ENCODE results near the gene IRAK4. TPM values are rescaled to one million over a fixed set of nuclear protein-coding genes. Genes with fewer than 3 reads are reported as not detected.

The IRAK4 gene
- total and polyA plus RNA-seq, 4 donors, result 9.4 to 28.0 (median 17.8) TPM

DNA sequence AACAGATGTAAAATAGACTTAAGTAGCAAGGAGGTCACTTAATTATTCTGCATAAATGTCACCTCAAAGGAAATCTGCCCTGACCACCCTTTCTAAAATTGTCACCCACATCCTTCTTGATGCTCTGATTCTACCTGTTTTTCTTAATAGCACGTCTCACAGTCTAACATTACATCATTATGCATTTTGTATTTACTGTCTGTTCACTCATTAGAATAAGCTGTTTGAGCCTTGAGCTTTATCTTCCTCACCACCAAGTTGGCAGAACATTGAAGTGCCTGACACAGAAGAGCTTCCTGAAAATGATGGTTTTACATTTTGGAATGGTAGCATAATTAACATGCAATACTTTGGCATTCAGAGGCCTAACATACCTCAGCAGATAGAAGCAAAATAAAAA, 68.3 kb downstream of the IRAK4 start:
- H3K27ac ChIP-seq (ENCODE audit: low read depth in 1 of 2, low read length in 1 of 2), result no peak overlapping the region
- H3K4me1 ChIP-seq (ENCODE audit: control insufficient read depth in 5 of 5, insufficient read depth in 5 of 5, low read length in 5 of 5), result no peaks in the 10 kb centered on the region
- no peak overlapping the region for H3K9ac ChIP-seq (ENCODE audit: insufficient read depth in 1 of 2, low read length in 2 of 2)
- peaks cover 0 to 6% (median 0%) of the 10 kb centered on the region in 3 donors for H3K27me3 ChIP-seq (ENCODE audit: control insufficient read depth in 3 of 3, insufficient read depth in 3 of 3, low read length in 2 of 3)
- H3K36me3 ChIP-seq (ENCODE audit: control insufficient read depth in 4 of 4, insufficient read depth in 4 of 4, low read length in 4 of 4), result no peaks in the 10 kb centered on the region
- DNase-seq (no peak), ATAC-seq (ENCODE audit: insufficient read depth, low FRiP score) (no peak)
- no peaks in the 10 kb centered on the region for H3K9me3 ChIP-seq (ENCODE audit: control insufficient read depth in 4 of 4, insufficient read depth in 3 of 4, low read length in 3 of 4)
- no peak overlapping the region for H3K4me3 ChIP-seq
- 70 to 74% methylated on average over 1 of the region's 1 CpG for WGBS, 2 donors
- TF ChIP-seq, protein P1, sequence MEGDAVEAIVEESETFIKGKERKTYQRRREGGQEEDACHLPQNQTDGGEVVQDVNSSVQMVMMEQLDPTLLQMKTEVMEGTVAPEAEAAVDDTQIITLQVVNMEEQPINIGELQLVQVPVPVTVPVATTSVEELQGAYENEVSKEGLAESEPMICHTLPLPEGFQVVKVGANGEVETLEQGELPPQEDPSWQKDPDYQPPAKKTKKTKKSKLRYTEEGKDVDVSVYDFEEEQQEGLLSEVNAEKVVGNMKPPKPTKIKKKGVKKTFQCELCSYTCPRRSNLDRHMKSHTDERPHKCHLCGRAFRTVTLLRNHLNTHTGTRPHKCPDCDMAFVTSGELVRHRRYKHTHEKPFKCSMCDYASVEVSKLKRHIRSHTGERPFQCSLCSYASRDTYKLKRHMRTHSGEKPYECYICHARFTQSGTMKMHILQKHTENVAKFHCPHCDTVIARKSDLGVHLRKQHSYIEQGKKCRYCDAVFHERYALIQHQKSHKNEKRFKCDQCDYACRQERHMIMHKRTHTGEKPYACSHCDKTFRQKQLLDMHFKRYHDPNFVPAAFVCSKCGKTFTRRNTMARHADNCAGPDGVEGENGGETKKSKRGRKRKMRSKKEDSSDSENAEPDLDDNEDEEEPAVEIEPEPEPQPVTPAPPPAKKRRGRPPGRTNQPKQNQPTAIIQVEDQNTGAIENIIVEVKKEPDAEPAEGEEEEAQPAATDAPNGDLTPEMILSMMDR (IDR thresholded peaks at IDR 0.05; ENCODE audit: control extremely low read depth, extremely low read depth), result no peak

DNA sequence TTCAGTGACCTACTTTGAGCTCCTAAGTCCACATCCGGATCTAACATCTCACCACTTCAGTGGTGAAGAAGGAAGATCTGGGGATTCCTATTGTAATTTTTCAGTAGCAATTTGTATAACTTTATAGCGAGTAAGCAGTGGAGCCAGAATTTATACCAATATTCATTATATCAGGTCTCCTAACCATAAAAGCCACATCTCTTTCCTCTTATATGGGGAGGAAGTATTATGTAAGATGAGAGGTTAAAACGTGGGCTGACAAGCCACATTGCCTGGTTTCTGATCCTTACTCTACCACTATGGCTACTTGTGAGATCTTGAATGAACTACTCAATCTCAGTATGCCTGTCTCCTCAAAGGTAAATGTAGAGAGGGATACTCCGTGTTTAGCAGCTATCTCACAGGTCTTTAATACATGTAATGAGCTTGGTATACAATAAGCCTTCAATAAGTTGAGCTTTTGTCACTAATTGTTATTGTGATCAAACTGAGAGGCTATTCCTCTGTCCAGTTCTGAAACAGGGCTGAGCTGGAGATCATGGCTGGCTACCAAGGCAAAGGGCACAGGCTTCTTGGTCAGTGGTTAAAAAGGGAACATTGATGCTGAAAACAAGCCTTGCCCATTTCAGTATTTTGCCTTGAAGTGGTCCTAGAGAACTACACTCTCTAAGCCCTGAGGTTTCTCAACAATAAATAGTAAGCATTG, 73.9 kb downstream of the IRAK4 start:
- Histone ChIP-seq H3K27me3 (ENCODE audit: control insufficient read depth in 3 of 3, insufficient read depth in 3 of 3, low read length in 2 of 3) (peaks cover 0 to 8% (median 0%) of the 10 kb centered on the region in 3 donors), H3K4me3 (no peak overlapping the region), H3K27ac (ENCODE audit: low read depth in 1 of 2, low read length in 1 of 2) (no peak overlapping the region), H3K9me3 (ENCODE audit: control insufficient read depth in 4 of 4, insufficient read depth in 3 of 4, low read length in 3 of 4) (no peaks in the 10 kb centered on the region), H3K9ac (ENCODE audit: insufficient read depth in 1 of 2, low read length in 2 of 2) (no peak overlapping the region), H3K4me1 (ENCODE audit: control insufficient read depth in 5 of 5, insufficient read depth in 5 of 5, low read length in 5 of 5) (peaks cover 0 to 12% (median 3%) of the 10 kb centered on the region in 5 donors), H3K36me3 (ENCODE audit: control insufficient read depth in 4 of 4, insufficient read depth in 4 of 4, low read length in 4 of 4) (no peaks in the 10 kb centered on the region)
- no peak for ATAC-seq (ENCODE audit: insufficient read depth, low FRiP score)
- TF ChIP-seq, protein P1 (IDR thresholded peaks at IDR 0.05; ENCODE audit: control extremely low read depth, extremely low read depth), result no peak
- DNase-seq, result no peak
- WGBS, 2 donors, result 45 to 64% methylated on average over 4 of the region's 4 CpGs

DNA sequence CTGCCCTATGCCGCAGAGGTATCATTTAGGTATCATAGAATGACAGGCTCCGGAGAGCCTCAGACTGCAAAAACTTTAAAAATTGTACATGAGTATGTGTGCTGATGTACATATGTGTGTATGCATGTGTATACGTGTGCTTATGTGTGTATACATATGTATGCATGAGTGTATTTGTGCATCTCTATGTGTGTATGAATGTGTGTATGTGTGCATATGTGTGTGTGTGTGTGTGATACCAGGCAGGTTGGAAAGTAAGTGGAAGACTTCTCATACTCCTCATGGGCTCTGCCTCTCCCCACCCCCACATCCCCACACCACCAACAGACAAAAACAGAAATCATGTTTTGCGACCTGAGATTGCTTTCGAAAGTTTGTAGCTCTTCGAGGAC, 76.5 kb downstream of the IRAK4 start:
- WGBS, 2 donors, result 45 to 46% methylated on average over 6 of the region's 6 CpGs
- ATAC-seq (ENCODE audit: insufficient read depth, low FRiP score), result no peak
- TF ChIP-seq, protein P1 (IDR thresholded peaks at IDR 0.05; ENCODE audit: control extremely low read depth, extremely low read depth), result no peak

More for the DNA sequence above, 76.5 kb downstream of the IRAK4 start:
- Histone ChIP-seq H3K27me3 (ENCODE audit: control insufficient read depth in 3 of 3, insufficient read depth in 3 of 3, low read length in 2 of 3) (peaks cover 0 to 8% (median 0%) of the 10 kb centered on the region in 3 donors), H3K27ac (ENCODE audit: low read depth in 1 of 2, low read length in 1 of 2) (peak overlapping the region in 1 of 2 donors; percentile 99), H3K4me3 (peak overlapping the region; percentile 84), H3K9ac (ENCODE audit: insufficient read depth in 1 of 2, low read length in 2 of 2) (no peak overlapping the region), H3K36me3 (ENCODE audit: control insufficient read depth in 4 of 4, insufficient read depth in 4 of 4, low read length in 4 of 4) (no peaks in the 10 kb centered on the region), H3K4me1 (ENCODE audit: control insufficient read depth in 5 of 5, insufficient read depth in 5 of 5, low read length in 5 of 5) (peaks cover 0 to 12% (median 3%) of the 10 kb centered on the region in 5 donors), H3K9me3 (ENCODE audit: control insufficient read depth in 4 of 4, insufficient read depth in 3 of 4, low read length in 3 of 4) (no peaks in the 10 kb centered on the region)
- DNase-seq, result no peak

Data from lung (tissue), 12 donors.